SU-DHL-6 (cell line): ENCODE measurements around the gene LRP2BP.

Source experiments
- H2AFZ ChIP-seq: fragments of 200-600 bp; sonication (generic); 2 replicates; pipeline ENCODE4 v1.6.1; 2014; ENCODE audit warnings: low read depth, mild to moderate bottlenecking, moderate library complexity, mixed read lengths, antibody characterized with exemption, low read length; ENCODE audit not compliant: severe bottlenecking
- H3F3A ChIP-seq: fragments of 200-600 bp; shearing (Covaris generic); 2 replicates; pipeline ENCODE4 v1.6.0; 2016; ENCODE audit warnings: antibody characterized with exemption, mild to moderate bottlenecking; ENCODE audit not compliant: insufficient read depth
- H3K27ac ChIP-seq: fragments of 200-600 bp; sonication (generic); 2 replicates; pipeline ENCODE4 v1.5.1; 2016; ENCODE audit warnings: low read depth, mild to moderate bottlenecking, low read length, moderate library complexity, mixed read lengths
- H3K27me3 ChIP-seq: fragments of 200-600 bp; sonication (generic), shearing (Covaris generic); 2 replicates; pipeline ENCODE4 v1.6.0; 2014; ENCODE audit warnings: mild to moderate bottlenecking, low read length
- H3K36me3 ChIP-seq: fragments of 200-600 bp; sonication (generic); 2 replicates; pipeline ENCODE4 v1.6.1; 2014; ENCODE audit warnings: mild to moderate bottlenecking, low read length, mixed read lengths
- H3K4me2 ChIP-seq: fragments of 300-600, 200-600 bp; shearing (Covaris generic), sonication (generic); 2 replicates; pipeline ENCODE4 v1.6.0; 2014; ENCODE audit warnings: low read length, low read depth, mild to moderate bottlenecking; ENCODE audit not compliant: poor library complexity, severe bottlenecking
- H3K4me3 ChIP-seq: fragments of 200-600 bp; sonication (generic); 2 replicates; pipeline ENCODE4 v1.5.1; 2014; ENCODE audit warnings: antibody characterized with exemption, low read length, mild to moderate bottlenecking, mixed read lengths; ENCODE audit not compliant: insufficient read depth, poor library complexity, severe bottlenecking
- H3K79me2 ChIP-seq: fragments of 200-600 bp; sonication (generic); 2 replicates; pipeline ENCODE4 v1.6.1; 2014; ENCODE audit warnings: mild to moderate bottlenecking, low read length, moderate library complexity; ENCODE audit not compliant: insufficient read depth
- H3K9ac ChIP-seq: fragments of 200-600 bp; sonication (generic); 2 replicates; pipeline ENCODE4 v1.7.0; 2014; ENCODE audit warnings: mild to moderate bottlenecking, low read length
- H3K9me2 ChIP-seq: fragments of 200-600 bp; sonication (generic); replicated peaks from 2 replicates; pipeline ENCODE4 v1.6.1; 2014; ENCODE audit warnings: low read length; ENCODE audit not compliant: insufficient read depth
- H3K9me3 ChIP-seq: fragments of 200-600 bp; sonication (generic); 2 replicates; pipeline ENCODE4 v1.6.1; 2014; ENCODE audit warnings: low read length, mixed read lengths; ENCODE audit not compliant: insufficient read depth
- H4K20me1 ChIP-seq: fragments of 200-600 bp; sonication (generic); 2 replicates; pipeline ENCODE4 v1.6.1; 2014; ENCODE audit warnings: low read depth, mild to moderate bottlenecking, antibody characterized with exemption, low read length, moderate library complexity, mixed read lengths
- EZH2phosphoT487 ChIP-seq: fragments of 200-600 bp; sonication (generic), shearing (Covaris generic); conservative IDR thresholded peaks from 2 replicates; pipeline ENCODE4 v1.6.1; 2018; ENCODE audit warnings: mild to moderate bottlenecking, antibody characterized with exemption, low read length, moderate library complexity, mixed read lengths
- TF ChIP-seq, protein P1 (sequence below): fragments of 200-600 bp; sonication (generic); IDR thresholded peaks from one replicate; pipeline ENCODE4 v1.5.1; 2017; ENCODE audit warnings: antibody characterized with exemption, mild to moderate bottlenecking, low read length, moderate library complexity; ENCODE audit not compliant: insufficient read depth, poor library complexity, severe bottlenecking

The LRP2BP gene

DNA sequence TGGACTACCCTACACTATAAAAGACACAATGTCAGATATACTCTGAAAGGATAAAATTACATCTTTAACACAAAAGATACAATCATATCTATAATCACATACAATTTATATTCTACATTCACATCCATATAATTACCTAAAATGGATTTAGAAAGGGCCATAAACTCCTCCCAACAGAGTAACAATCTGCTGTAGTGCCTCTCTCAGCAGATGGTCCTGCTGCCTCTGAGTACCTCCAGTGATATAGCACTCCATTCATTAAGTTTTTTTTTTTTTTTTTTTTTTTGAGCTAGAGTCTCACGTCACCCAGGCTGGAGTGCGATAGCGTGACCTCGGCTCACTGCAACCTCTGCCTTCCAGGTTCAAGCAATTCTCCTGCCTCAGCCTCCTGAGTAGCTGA lies 8.3 kb upstream of the LRP2BP start:
- H3K27me3 ChIP-seq: no peaks in the 10 kb centered on the region
- peaks cover 20% of the 10 kb centered on the region for H3K36me3 ChIP-seq
- no peaks in the 10 kb centered on the region for H3K9me3 ChIP-seq
- no peak overlapping the region for H3K27ac ChIP-seq
- H2AFZ ChIP-seq: no peak overlapping the region
- 0 out of 2 replicates have a peak, but pooled peaks cover 3% of the 10 kb centered on the region for H3F3A ChIP-seq
- H3K79me2 ChIP-seq: no peaks in the 10 kb centered on the region
- H3K4me2 ChIP-seq: no peak overlapping the region
- no peak overlapping the region for H3K9ac ChIP-seq
- TF ChIP-seq EZH2phosphoT487: no peak
- TF ChIP-seq, protein P1, sequence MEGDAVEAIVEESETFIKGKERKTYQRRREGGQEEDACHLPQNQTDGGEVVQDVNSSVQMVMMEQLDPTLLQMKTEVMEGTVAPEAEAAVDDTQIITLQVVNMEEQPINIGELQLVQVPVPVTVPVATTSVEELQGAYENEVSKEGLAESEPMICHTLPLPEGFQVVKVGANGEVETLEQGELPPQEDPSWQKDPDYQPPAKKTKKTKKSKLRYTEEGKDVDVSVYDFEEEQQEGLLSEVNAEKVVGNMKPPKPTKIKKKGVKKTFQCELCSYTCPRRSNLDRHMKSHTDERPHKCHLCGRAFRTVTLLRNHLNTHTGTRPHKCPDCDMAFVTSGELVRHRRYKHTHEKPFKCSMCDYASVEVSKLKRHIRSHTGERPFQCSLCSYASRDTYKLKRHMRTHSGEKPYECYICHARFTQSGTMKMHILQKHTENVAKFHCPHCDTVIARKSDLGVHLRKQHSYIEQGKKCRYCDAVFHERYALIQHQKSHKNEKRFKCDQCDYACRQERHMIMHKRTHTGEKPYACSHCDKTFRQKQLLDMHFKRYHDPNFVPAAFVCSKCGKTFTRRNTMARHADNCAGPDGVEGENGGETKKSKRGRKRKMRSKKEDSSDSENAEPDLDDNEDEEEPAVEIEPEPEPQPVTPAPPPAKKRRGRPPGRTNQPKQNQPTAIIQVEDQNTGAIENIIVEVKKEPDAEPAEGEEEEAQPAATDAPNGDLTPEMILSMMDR: no peak
- H4K20me1 ChIP-seq: no peaks in the 10 kb centered on the region
- no peak overlapping the region for H3K4me3 ChIP-seq
- H3K9me2 ChIP-seq: no peaks in the 10 kb centered on the region

DNA sequence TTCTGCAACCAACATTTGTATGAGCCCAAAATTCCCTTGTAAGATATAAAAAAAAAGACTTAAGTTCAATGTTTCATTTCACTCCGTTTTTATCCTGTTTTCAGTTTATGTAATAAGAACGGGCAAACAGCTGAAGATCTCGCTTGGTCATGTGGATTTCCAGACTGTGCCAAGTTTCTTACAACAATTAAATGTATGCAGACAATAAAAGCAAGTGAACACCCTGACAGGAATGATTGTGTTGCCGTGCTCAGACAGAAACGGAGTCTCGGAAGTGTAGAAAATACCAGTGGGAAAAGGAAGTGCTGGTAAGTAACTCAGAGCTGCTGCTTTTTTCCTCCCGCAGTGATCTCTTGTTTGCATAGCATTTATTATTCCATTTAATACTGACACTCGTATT lies 3.7 kb upstream of the LRP2BP start:
- H3K36me3 ChIP-seq: peaks cover 21% of the 10 kb centered on the region
- H3K79me2 ChIP-seq: no peaks in the 10 kb centered on the region
- TF ChIP-seq, protein P1: no peak
- TF ChIP-seq EZH2phosphoT487: no peak
- H3K27ac ChIP-seq: no peak overlapping the region
- no peaks in the 10 kb centered on the region for H4K20me1 ChIP-seq
- no peak overlapping the region for H3K9ac ChIP-seq
- H3K27me3 ChIP-seq: no peaks in the 10 kb centered on the region
- H3K9me3 ChIP-seq: no peaks in the 10 kb centered on the region
- H3F3A ChIP-seq: peaks cover 22% of the 10 kb centered on the region
- H2AFZ ChIP-seq: no peak overlapping the region
- no peaks in the 10 kb centered on the region for H3K9me2 ChIP-seq
- no peak overlapping the region for H3K4me3 ChIP-seq
- H3K4me2 ChIP-seq: peak overlapping the region; percentile 33

DNA sequence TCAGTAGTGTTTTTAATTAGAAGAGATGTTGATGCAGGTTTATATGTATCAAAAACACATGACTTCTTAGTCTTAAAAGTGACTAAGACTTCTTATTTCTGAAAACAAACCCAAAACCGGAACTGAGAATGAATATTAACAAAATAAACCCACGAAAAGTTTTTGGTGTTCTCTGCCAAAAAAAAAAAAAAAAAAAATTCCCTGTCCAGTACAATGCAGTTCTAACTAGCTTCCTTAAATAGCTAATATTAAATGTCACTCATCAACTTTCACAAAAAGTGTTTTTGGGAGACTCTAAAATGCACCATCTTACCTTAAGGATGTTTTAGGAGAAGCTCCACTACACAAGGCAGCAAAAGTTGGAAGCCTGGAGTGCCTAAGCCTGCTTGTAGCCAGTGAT lies 2.9 kb upstream of the LRP2BP start:
- Histone ChIP-seq H3K27ac (no peak overlapping the region), H3K9ac (no peak overlapping the region), H3K27me3 (no peaks in the 10 kb centered on the region), H3K4me3 (no peak overlapping the region), H3K79me2 (no peaks in the 10 kb centered on the region), H3K4me2 (peak overlapping the region; percentile 33), H2AFZ (no peak overlapping the region), H4K20me1 (no peaks in the 10 kb centered on the region), H3K36me3 (peaks cover 21% of the 10 kb centered on the region), H3F3A (peaks cover 26% of the 10 kb centered on the region), H3K9me2 (no peaks in the 10 kb centered on the region), H3K9me3 (no peaks in the 10 kb centered on the region)
- TF ChIP-seq, protein P1: no peak
- TF ChIP-seq EZH2phosphoT487: no peak
